HG03108 (cell line): ENCODE results near the gene HDAC7.
A peak's percentile ranks its signal among the peaks of the same experiment; 100 is the strongest.

Experiments used
- ATAC-seq: cut with Tn5 transposase; IDR thresholded peaks from one replicate; pipeline ENCODE4 v1.9.1; 2021; ENCODE audit warnings: moderate library complexity; ENCODE audit not compliant: unreplicated experiment

HDAC7 gene

GRCh38 chr12:47819896-47820630, at the start of gene HDAC7:
TSS of gene HDAC7 (minus strand) at chr12:47819903. CDS start at chr12:47819785, 118 bp downstream.
- peak; percentile 24 for ATAC-seq

- ATAC-seq: peak; percentile 67
Measured at GRCh38 chr12:47868552-47869031, 48.9 kb upstream of the HDAC7 start.

GRCh38 chr12:47868041-47868440, 48.3 kb upstream of the HDAC7 start:
- ATAC-seq: peak; percentile 18

- ATAC-seq: no peak
Measured at GRCh38 chr12:47867495-47867941, 47.8 kb upstream of the HDAC7 start.

GRCh38 chr12:47864646-47865235, 45.0 kb upstream of the HDAC7 start:
- ATAC-seq: no peak

- ATAC-seq: no peak
Measured at GRCh38 chr12:47863985-47864384, 44.3 kb upstream of the HDAC7 start.

- ATAC-seq: no peak
Measured at GRCh38 chr12:47863467-47863866, 43.8 kb upstream of the HDAC7 start.

GRCh38 chr12:47862881-47863280, 43.2 kb upstream of the HDAC7 start:
- no peak for ATAC-seq

- ATAC-seq: no peak
Measured at GRCh38 chr12:47862167-47862750, 42.6 kb upstream of the HDAC7 start.

GRCh38 chr12:47860873-47861272, 41.2 kb upstream of the HDAC7 start:
- ATAC-seq: no peak

GRCh38 chr12:47860279-47860841, 40.7 kb upstream of the HDAC7 start:
- no peak for ATAC-seq

- no peak for ATAC-seq
Measured at GRCh38 chr12:47858511-47859266, 39.0 kb upstream of the HDAC7 start.

- ATAC-seq: no peak
Measured at GRCh38 chr12:47856721-47857575, 37.2 kb upstream of the HDAC7 start.

- ATAC-seq: no peak
Measured at GRCh38 chr12:47856094-47856493, 36.4 kb upstream of the HDAC7 start.

GRCh38 chr12:47855502-47855901, 35.8 kb upstream of the HDAC7 start:
- no peak for ATAC-seq

GRCh38 chr12:47854531-47854930, 34.8 kb upstream of the HDAC7 start:
- ATAC-seq: no peak

- no peak for ATAC-seq
Measured at GRCh38 chr12:47852096-47852571, 32.4 kb upstream of the HDAC7 start.

GRCh38 chr12:47851303-47851952, 31.7 kb upstream of the HDAC7 start:
- ATAC-seq: no peak
